Activated gamma-delta T cell treated with Interleukin-2 at 50 U/mL for 16 hours (primary cell): ENCODE results near the gene FBXO46.

Experiments used
- DNase-seq: peaks from one replicate; pipeline ENCODE4 v3.0.0-alpha.2; 2020

The FBXO46 gene

GRCh38 chr19:45730368-45731288 is at the start of gene FBXO46:
FBXO46 (minus strand) TSS chr19:45730896; CDS start chr19:45713495, 17,401 bp downstream.
- DNase-seq, result peak; percentile 90

GRCh38 chr19:45780146-45780447 is 49.4 kb upstream of the FBXO46 start:
- no peak for DNase-seq

DNA sequence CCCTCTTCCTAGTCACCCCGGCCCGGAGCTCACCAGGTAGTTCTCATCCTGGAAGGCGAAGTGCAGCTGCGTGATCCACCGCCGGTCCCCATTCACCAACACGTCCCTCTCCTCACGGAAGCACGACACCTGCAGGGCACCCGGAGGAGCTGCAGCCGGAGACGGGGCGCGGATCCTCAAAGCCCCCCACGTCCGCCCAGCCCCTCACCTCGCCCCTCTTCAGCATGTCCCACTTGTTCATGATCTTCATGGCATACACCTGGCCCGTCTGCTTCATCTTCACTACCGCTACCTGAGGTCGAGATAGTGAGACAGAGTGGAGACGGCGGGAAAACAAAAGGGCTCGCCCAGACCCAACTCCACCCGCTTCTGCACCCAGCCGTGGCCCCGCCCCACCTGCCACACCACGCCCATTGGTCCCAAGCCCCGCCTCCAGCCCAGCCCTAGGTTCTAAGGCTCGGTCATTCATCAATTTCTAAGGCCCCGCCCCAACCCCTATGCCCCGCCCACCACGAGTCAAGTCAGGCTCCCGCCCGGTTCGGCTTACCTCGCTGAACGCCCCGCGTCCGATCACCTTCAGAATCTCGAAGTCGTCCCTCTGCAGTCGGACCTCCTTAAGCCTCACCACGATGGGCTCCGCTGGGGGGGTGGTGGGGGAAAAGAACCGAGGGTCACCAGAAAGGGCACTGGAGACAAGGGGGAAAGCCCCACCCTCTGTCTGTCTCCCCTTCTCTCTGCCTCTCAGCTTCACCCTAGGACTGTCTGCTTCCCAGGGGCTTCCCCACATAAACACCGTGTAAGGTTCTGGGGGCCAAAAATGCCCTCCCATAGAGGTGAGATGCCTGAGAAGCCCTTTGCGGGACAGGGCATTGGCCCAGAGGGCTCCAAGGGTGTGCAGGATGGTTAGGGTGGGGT is 48.8 kb upstream of the FBXO46 start:
- DNase-seq, result peak; percentile 68

DNA sequence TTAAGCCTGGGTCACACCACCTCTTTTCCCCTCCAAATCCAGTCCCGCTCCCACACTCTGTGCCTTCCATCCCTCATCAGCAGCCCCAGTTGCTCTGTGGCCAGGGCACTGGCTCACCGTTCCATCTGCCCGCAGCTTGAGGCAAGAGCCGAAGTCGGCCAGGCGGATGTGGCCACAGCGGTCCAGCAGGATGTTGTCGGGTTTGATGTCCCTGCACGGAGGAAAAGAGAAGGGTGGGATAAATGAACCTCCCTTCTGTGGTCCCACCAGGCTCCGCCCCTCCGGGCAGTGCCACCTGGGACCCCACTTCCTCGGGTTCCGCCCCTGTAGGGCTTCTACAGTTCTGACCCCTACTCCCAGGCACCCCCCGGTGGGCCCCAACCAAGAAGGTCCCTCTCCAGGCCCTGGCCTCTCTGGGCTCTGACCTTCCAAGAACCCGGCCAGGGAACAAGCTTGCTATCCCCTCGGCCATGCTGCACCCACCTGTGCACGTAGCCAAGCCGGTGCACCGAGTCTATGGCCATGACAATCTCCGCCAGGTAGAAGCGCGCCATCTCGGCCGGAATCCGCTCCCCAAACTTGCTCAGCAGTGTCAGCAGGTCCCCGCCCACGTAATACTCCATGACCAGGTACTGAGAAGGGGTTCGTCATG is 47.4 kb upstream of the FBXO46 start:
- no peak for DNase-seq

GRCh38 chr19:45777395-45777961 is 46.8 kb upstream of the FBXO46 start:
- no peak for DNase-seq

GRCh38 chr19:45774765-45775164 is 44.1 kb upstream of the FBXO46 start:
- no peak for DNase-seq

DNA sequence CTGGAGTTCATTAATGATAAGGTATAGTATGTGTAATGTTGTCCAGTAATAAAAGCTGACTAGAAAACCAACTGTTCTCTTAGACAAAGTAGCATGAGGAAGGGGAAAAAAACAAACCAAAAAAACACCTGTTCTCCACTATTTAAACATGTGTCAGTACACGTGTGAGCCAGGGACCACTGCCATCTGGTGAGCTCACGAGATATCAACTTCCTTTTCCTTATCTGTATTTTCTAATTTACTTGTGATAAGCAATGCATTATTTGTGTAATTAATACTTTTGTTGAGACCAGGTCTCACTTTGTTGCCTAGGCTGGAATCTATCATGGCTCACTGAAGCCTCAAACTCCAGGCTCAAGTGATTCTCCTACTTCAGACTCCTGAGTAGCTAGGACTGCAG is 42.7 kb upstream of the FBXO46 start:
- no peak for DNase-seq

DNA sequence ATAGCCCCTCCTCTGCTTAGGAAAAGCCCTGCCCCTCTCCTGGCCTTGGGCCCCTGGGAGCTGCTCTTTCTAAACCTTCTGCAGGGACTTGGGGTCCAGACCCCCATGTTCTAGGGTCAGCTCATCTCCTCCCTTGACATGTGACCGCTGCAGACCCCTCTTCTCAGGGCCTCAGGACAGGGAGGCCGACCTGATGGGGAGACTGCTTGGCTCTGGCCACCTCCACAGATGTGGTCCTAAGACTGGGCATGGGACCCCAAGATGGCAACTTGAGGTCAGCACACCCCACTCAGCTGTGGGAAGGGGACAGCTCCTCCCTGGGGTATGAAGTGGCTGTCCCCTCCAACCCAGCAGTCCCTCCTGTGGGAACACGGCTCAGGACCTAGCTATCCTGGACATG is 42.2 kb upstream of the FBXO46 start:
- no peak for DNase-seq

DNA sequence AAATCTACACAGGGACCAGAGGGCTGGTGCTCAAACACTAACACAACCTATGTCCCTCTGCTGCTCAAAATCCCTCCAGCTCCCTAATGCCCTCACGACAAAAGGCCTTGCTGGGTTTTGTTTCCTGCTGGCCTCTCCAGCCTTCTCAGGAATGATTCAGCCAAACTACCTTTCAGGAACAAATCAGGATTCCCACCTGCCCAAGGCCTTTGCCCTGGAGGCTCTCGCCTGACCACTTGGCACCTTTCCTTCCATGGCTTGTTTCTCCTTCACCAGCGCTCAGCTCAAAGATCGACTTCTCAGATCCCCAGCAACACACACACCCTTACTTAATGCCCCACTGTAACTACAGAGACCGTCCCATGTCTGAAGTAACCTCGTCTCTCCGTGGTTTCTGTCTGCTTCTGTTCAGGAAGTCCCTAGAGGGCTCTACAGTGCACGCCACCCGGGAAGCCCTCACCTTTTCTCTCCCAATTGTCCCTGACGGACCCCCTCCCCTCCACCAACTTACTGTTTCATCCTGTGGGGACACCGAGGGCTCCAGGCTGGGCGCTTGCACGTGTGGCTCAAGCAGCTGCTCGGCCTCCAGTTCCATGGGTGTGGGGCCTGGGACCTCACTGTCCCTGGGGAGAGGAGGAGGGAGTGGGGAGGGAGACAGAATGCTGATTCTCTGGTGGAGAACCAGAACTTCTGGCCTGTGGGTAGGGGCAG is 41.6 kb upstream of the FBXO46 start:
- DNase-seq, result no peak

GRCh38 chr19:45771311-45771933 is 40.7 kb upstream of the FBXO46 start:
- DNase-seq, result no peak

GRCh38 chr19:45770192-45771101 is 39.8 kb upstream of the FBXO46 start:
- peak; percentile 89 for DNase-seq

- no peak for DNase-seq
Measured at GRCh38 chr19:45769821-45770191, 39.1 kb upstream of the FBXO46 start.

GRCh38 chr19:45768984-45769782 is 38.5 kb upstream of the FBXO46 start, which contains the start of gene SIX5:
SIX5 (minus strand) TSS chr19:45769252; CDS start chr19:45768844, 408 bp downstream.
- peak; percentile 93 for DNase-seq

GRCh38 chr19:45768655-45768983 is 37.9 kb upstream of the FBXO46 start:
- DNase-seq, result peak; percentile 34

- DNase-seq, result no peak
Measured at GRCh38 chr19:45767881-45768654, 37.4 kb upstream of the FBXO46 start.

- no peak for DNase-seq
Measured at GRCh38 chr19:45767410-45767880, 36.7 kb upstream of the FBXO46 start.

- no peak for DNase-seq
Measured at GRCh38 chr19:45766869-45767346, 36.2 kb upstream of the FBXO46 start.

- no peak for DNase-seq
Measured at GRCh38 chr19:45766296-45766868, 35.7 kb upstream of the FBXO46 start.
